H9 (cell line): ENCODE results near the gene PRG2. TPM values are rescaled to one million over a fixed set of nuclear protein-coding genes. Genes with fewer than 3 reads are reported as not detected.

ENCODE experiments used
- DNase-seq: peaks from one replicate; pipeline ENCODE4 v3.0.0-alpha.2; 2017
- H2AFZ ChIP-seq: one replicate; pipeline ENCODE4 v1.6.1; 2013; ENCODE audit warnings: mild to moderate bottlenecking, low read length, control low read depth, moderate library complexity
- H2AK5ac ChIP-seq: 2 replicates; pipeline ENCODE4 v1.6.1; 2013; ENCODE audit warnings: low read length, control low read depth, mixed read lengths; ENCODE audit not compliant: insufficient read length
- H2BK120ac ChIP-seq: one replicate; pipeline ENCODE4 v1.6.1; 2013; ENCODE audit warnings: low read depth, mild to moderate bottlenecking, low read length, control low read depth, inconsistent platforms; ENCODE audit not compliant: poor library complexity, severe bottlenecking
- H2BK12ac ChIP-seq: 2 replicates; pipeline ENCODE4 v1.6.1; 2013; ENCODE audit warnings: low read length, control low read depth, mixed read lengths, low read depth; ENCODE audit not compliant: insufficient read length
- H2BK15ac ChIP-seq: 2 replicates; pipeline ENCODE4 v1.6.1; 2013; ENCODE audit warnings: low read depth, low read length, control low read depth
- H2BK20ac ChIP-seq: one replicate; pipeline ENCODE4 v1.6.1; 2013; ENCODE audit warnings: low read depth, mild to moderate bottlenecking, low read length, control low read depth, inconsistent platforms; ENCODE audit not compliant: poor library complexity, severe bottlenecking
- H2BK5ac ChIP-seq: 2 replicates; pipeline ENCODE4 v1.6.1; 2013; ENCODE audit warnings: low read length, control low read depth, mixed read lengths; ENCODE audit not compliant: insufficient read length
- H3K14ac ChIP-seq: 2 replicates; pipeline ENCODE4 v1.6.1; 2013; ENCODE audit warnings: low read length, control low read depth; ENCODE audit not compliant: insufficient read depth
- H3K18ac ChIP-seq: 2 replicates; pipeline ENCODE4 v1.6.1; 2013; ENCODE audit warnings: low read depth, mild to moderate bottlenecking, mixed read lengths, low read length, control low read depth; ENCODE audit not compliant: insufficient read length
- H3K23ac ChIP-seq: 2 replicates; pipeline ENCODE4 v1.6.1; 2013; ENCODE audit warnings: low read length, control low read depth, mixed read lengths, low read depth; ENCODE audit not compliant: insufficient read length
- H3K23me2 ChIP-seq: 2 replicates; pipeline ENCODE4 v1.6.1; 2013; ENCODE audit warnings: low read depth, mild to moderate bottlenecking, mixed read lengths, low read length, control low read depth; ENCODE audit not compliant: insufficient read length, poor library complexity, severe bottlenecking
- H3K27ac ChIP-seq: 2 replicates; pipeline ENCODE4 v1.5.1; 2013; ENCODE audit warnings: low read length, control low read depth, mixed read lengths, low read depth; ENCODE audit not compliant: insufficient read length
- H3K27me3 ChIP-seq: 2 replicates; pipeline ENCODE4 v1.6.1; 2013; ENCODE audit warnings: low read length, control low read depth, inconsistent platforms; ENCODE audit not compliant: insufficient read depth
- H3K4ac ChIP-seq: 2 replicates; pipeline ENCODE4 v1.6.1; 2013; ENCODE audit warnings: low read depth, mild to moderate bottlenecking, control low read depth, inconsistent platforms, low read length, moderate library complexity
- H3K4me1 ChIP-seq: 2 replicates; pipeline ENCODE4 v1.6.1; 2013; ENCODE audit warnings: low read length, control low read depth, inconsistent platforms; ENCODE audit not compliant: insufficient read depth
- H3K4me2 ChIP-seq: 2 replicates; pipeline ENCODE4 v1.6.1; 2013; ENCODE audit warnings: low read length, control low read depth, mixed read lengths; ENCODE audit not compliant: insufficient read length, insufficient read depth
- H3K56ac ChIP-seq: 2 replicates; pipeline ENCODE4 v1.6.1; 2013; ENCODE audit warnings: low read depth, mild to moderate bottlenecking, mixed read lengths, low read length, control low read depth; ENCODE audit not compliant: insufficient read length
- H3K79me1 ChIP-seq: 2 replicates; pipeline ENCODE4 v1.6.1; 2013; ENCODE audit warnings: low read depth, mild to moderate bottlenecking, moderate library complexity, low read length, control low read depth, inconsistent platforms; ENCODE audit not compliant: insufficient read depth, poor library complexity, severe bottlenecking
- H3K79me2 ChIP-seq: 2 replicates; pipeline ENCODE4 v1.6.1; 2013; ENCODE audit warnings: low read length, control low read depth, inconsistent platforms; ENCODE audit not compliant: insufficient read depth
- H3K9ac ChIP-seq: 2 replicates; pipeline ENCODE4 v1.6.1; 2013; ENCODE audit warnings: low read length, control low read depth, mixed read lengths; ENCODE audit not compliant: insufficient read length; ENCODE audit errors: extremely low read depth
- H3K9me3 ChIP-seq: one replicate; pipeline ENCODE4 v1.6.1; 2013; ENCODE audit warnings: low read depth, low read length, inconsistent platforms; ENCODE audit not compliant: control insufficient read depth
- H3T11ph ChIP-seq: one replicate; pipeline ENCODE4 v1.6.1; 2013; ENCODE audit warnings: mild to moderate bottlenecking, low read length, control low read depth, inconsistent platforms
- H4K20me1 ChIP-seq: one replicate; pipeline ENCODE4 v1.6.1; 2013; ENCODE audit not compliant: control insufficient read depth, insufficient read length, insufficient read depth
- H4K5ac ChIP-seq: 2 replicates; pipeline ENCODE4 v1.6.1; 2013; ENCODE audit warnings: low read depth, mild to moderate bottlenecking, mixed read lengths, low read length, control low read depth; ENCODE audit not compliant: insufficient read length
- H4K8ac ChIP-seq: replicated peaks from 2 replicates; pipeline ENCODE4 v1.6.1; 2013; ENCODE audit warnings: low read length, control low read depth, mixed read lengths, low read depth; ENCODE audit not compliant: insufficient read length
- H4K91ac ChIP-seq: 2 replicates; pipeline ENCODE4 v1.6.1; 2013; ENCODE audit warnings: low read depth, mild to moderate bottlenecking, moderate library complexity, mixed read lengths, low read length, control low read depth; ENCODE audit not compliant: insufficient read length
- H3K27ac Mint-ChIP-seq, 3 experiments: 2 replicates in 2 of 3; 3 replicates in 1 of 3; pipeline ENCODE4 v1.8.0; 2020 to 2021; ENCODE audit warnings: mixed read lengths in 3 of 3, mild to moderate bottlenecking in 1 of 3, moderate library complexity in 1 of 3
- H3K27me3 Mint-ChIP-seq: 2 replicates; pipeline ENCODE4 v1.8.0; 2021; ENCODE audit warnings: low read depth, mild to moderate bottlenecking, moderate library complexity, mixed read lengths
- H3K36me3 Mint-ChIP-seq, 3 experiments: 2 replicates in 2 of 3; 3 replicates in 1 of 3; pipeline ENCODE4 v1.8.0; 2020 to 2021; ENCODE audit warnings: low read depth in 3 of 3, mixed read lengths in 3 of 3; ENCODE audit not compliant: insufficient read depth in 1 of 3
- H3K4me1 Mint-ChIP-seq, 2 experiments: 2 replicates each; pipeline ENCODE4 v1.8.0; 2020; ENCODE audit warnings: mixed read lengths in 2 of 2
- H3K4me3 Mint-ChIP-seq, 2 experiments: 2 replicates in 1 of 2; 3 replicates in 1 of 2; pipeline ENCODE4 v1.8.0; 2020 to 2021; ENCODE audit warnings: mild to moderate bottlenecking in 2 of 2, mixed read lengths in 2 of 2, moderate library complexity in 1 of 2
- H3K9me3 Mint-ChIP-seq, 2 experiments: 2 replicates in 1 of 2; 3 replicates in 1 of 2; pipeline ENCODE4 v1.8.0; 2020; ENCODE audit warnings: mild to moderate bottlenecking in 2 of 2, mixed read lengths in 2 of 2, moderate library complexity in 1 of 2
- CTCF ChIP-seq: fragments of 200-600 bp; sonication (generic); conservative IDR thresholded peaks from 3 replicates; pipeline ENCODE4 v1.8.0; 2021; ENCODE audit warnings: antibody characterized with exemption, mild to moderate bottlenecking
- WGBS: extraction: QIAGEN DNeasy Blood & Tissue Kit; methylation state at CpG from one replicate; pipeline ENCODE4 v1.1.7; 2013; ENCODE audit warnings: missing lambda C conversion rate, low lambda C conversion rate, mixed read lengths; ENCODE audit not compliant: insufficient read length; ENCODE audit errors: extremely low coverage; 5-methylcytosine and 5-hydroxymethylcytosine counted together
- total RNA-seq: library from RNA; stranded (reverse); gene quantifications from 2 replicates; pipeline ENCODE4 v1.2.1, GENCODE V29; 2021

PRG2 gene
- total RNA-seq, 1 experiment from 2014 or later, result not detected

GRCh38 chr11:57357856-57358255 lies 32.6 kb downstream of the PRG2 start:
- H4K20me1 ChIP-seq, result no peaks in the 10 kb centered on the region
- H3K18ac ChIP-seq, result no peak overlapping the region

More at GRCh38 chr11:57357856-57358255, 32.6 kb downstream of the PRG2 start:
- Histone ChIP-seq H2BK5ac (no peak overlapping the region), H3K23me2 (no peaks in the 10 kb centered on the region), H3T11ph (no peak overlapping the region), H3K9ac (no peak overlapping the region), H2BK120ac (no peak overlapping the region), H3K56ac (no peak overlapping the region), H3K79me2 (no peaks in the 10 kb centered on the region), H3K4me1 (no peaks in the 10 kb centered on the region), H2AFZ (no peak overlapping the region), H4K91ac (no peak overlapping the region), H2BK12ac (no peak overlapping the region), H2AK5ac (no peak overlapping the region), H2BK20ac (no peak overlapping the region), H3K79me1 (no peaks in the 10 kb centered on the region), H4K5ac (no peak overlapping the region), H3K9me3 (no peaks in the 10 kb centered on the region), H3K27ac (no peak overlapping the region), H3K27me3 (no peaks in the 10 kb centered on the region), H3K23ac (no peak overlapping the region), H3K4me2 (no peak overlapping the region), H4K8ac (no peak overlapping the region), H2BK15ac (no peak overlapping the region), H3K14ac (no peak overlapping the region), H3K4ac (no peak overlapping the region)
- H3K9me3 Mint-ChIP-seq, result no peaks in the 10 kb centered on the region
- no CpG with 5 or more reads among the region's 6 CpGs for WGBS
- H3K4me1 Mint-ChIP-seq, result peaks cover 28 to 31% of the 10 kb centered on the region in 2 experiments
- H3K27me3 Mint-ChIP-seq, result peaks cover 19% of the 10 kb centered on the region
- H3K36me3 Mint-ChIP-seq, result no peaks in the 10 kb centered on the region
- DNase-seq, result no peak
- no peak overlapping the region for H3K4me3 Mint-ChIP-seq
- no peak overlapping the region for H3K27ac Mint-ChIP-seq
- TF ChIP-seq CTCF, result no peak
